Stimulated activated CD4-positive, alpha-beta T cell treated with anti-CD3 and anti-CD28 coated beads, TNF-alpha, amount 100 ng/mL, for 1 hour (primary cell): Measurements from ENCODE around the gene TPRG1.

Source experiments
- DNase-seq, 3 donors: peaks; one replicate each; pipeline ENCODE4 v3.0.0-alpha.2; 2020; ENCODE audit warnings: low read depth in 3 of 3, low spot score in 1 of 3

TPRG1 gene

DNA sequence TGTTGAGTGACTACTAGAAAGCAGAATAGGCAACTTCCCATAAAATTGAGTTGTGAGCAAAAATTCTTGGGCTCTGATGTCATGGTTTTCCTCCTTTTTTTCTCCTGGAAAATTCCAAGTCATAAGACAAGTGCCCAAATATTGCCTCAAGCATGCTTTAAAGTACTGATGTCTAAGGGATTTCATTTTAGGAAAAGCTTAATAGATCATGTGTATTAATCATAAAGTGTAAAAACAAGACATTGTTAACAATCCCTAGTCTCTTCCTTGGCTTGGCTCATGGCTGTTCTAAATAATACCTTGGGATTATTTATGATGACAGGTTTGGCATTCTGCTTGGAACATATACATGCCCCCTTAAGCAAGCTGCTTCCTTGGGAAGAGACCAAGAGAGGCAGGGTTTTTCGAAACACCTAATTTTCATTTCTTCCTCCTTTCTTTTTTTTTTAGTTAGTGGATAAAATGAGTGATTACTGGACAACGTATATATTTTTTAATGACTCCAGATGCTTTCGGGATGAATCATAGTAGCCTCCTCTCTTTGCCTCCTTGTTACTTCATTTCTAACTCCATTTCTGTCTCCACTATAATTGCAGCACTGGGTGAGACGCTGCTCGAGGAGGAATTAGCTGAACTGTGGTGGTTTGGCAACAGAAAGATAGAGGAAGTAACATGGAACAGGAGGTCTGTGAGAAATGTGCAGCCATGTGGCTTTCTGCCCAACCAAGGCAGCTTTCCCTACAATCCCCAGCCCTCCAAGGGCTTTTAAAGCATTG, 104.9 kb downstream of the TPRG1 start:
- no peak for DNase-seq

DNA sequence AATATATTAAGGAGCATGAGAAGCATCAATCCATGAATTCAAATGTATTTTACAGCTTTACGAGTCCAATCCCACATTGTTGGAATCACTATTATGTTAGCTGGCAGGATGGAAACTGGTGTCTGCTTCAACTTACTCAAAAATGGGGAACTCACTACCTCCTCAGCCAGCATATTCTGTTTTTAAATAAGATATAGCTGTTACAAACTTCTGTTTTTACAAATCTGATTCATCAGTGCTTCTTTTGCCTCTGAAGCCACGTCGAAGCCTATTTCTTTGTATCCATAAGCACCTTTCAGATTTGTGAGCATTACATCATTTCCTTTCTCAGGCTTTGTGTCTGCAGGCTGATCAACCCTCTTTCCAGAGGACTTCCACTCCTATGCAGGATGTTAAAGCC, 105.9 kb downstream of the TPRG1 start:
- DNase-seq: no peak

DNA sequence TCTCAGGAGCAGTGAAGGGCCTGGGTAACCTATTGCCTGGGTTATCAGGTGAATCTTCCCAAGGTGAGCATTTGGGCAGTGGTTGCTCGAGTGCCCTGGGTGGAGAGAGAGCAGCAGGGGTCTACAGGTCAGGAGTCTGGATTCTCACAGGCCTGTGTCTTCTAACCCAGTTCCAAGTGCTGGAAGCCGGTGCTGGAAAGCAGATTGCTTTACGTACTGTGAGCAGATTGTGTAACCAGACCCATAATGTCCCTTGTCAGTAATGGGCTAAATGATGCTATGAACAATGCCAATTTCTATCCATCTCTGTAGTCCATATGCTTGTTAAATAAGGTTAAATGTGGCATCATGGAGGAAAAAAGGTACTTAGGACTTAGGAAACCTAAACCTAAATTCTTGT, 106.5 kb downstream of the TPRG1 start:
- DNase-seq: no peak

DNA sequence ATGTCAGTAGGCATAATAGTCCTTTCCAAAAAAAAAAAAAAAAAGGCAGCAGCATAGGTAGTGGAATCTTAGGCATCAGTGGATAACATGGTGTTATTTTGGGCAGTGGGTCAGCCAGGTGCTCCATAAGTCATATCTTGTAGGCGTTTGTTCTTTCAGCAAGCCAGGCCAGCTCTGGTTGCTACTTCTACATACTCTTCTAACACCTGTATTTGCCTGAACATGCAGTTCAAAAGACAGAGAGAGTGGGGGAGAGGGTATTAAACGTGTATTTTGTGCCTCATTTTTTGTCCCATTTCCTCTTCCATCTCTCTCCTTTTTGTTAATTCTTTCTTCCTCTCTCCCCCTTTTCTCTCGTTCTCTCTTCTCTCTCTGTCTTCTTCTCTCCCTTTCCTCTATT, 110.4 kb downstream of the TPRG1 start:
- no peak for DNase-seq

DNA sequence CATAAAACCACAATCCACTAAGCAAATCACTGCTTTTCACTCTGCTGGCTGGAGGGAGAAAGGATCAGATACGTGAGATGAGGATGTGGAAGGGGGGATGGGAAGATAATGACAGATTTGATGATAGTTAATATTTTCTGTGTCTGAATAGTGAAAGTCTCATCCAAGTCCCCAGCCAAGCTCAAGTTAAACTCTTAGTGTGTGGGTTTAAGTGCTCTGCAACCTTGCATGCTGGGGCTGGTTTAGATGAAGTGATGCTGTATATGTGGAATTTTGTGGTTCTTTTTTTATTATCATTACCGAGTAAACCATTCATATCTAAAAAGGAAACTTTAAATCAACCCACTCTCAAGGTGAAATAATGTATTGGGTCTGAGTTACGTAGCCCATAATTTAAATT, 111.0 kb downstream of the TPRG1 start:
- DNase-seq: no peak

DNA sequence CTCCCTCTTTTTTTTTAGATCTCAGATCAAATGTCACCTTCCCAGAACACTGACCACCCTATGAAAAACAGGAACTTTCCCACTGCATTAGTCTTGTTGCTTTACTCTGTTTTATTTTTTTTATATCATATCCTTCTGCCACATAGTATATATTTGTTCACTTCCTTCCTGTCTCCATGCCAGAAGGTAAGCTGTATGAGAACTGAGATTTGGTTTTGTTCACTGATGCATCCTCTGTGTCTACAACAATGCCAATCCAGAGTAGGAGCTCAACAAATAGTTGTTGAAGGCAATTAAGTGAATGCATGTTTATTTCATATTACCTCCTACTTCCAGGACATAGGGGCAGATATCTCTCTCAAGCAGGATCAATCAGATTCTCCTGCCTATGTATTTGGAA, 114.4 kb downstream of the TPRG1 start:
- DNase-seq: no peak

DNA sequence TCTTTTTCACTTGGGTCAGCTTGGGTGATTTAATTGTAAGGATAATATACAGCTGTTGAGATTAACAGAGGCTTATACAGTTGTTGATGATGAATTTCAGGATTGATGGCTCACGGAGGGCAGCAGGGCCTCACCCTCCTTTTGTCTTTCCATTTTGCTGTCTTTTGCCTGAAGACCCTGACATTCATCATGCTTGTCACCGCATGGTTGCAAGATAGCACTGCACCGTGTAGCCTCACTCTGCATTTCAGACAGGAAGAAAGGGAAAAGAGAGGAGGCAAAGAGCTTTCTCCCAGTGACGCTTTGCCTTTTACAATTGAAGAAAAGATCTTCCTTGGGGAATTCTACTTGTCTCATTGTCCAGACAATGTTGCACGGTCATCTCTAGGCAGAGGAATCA, 115.1 kb downstream of the TPRG1 start:
- DNase-seq: no peak

DNA sequence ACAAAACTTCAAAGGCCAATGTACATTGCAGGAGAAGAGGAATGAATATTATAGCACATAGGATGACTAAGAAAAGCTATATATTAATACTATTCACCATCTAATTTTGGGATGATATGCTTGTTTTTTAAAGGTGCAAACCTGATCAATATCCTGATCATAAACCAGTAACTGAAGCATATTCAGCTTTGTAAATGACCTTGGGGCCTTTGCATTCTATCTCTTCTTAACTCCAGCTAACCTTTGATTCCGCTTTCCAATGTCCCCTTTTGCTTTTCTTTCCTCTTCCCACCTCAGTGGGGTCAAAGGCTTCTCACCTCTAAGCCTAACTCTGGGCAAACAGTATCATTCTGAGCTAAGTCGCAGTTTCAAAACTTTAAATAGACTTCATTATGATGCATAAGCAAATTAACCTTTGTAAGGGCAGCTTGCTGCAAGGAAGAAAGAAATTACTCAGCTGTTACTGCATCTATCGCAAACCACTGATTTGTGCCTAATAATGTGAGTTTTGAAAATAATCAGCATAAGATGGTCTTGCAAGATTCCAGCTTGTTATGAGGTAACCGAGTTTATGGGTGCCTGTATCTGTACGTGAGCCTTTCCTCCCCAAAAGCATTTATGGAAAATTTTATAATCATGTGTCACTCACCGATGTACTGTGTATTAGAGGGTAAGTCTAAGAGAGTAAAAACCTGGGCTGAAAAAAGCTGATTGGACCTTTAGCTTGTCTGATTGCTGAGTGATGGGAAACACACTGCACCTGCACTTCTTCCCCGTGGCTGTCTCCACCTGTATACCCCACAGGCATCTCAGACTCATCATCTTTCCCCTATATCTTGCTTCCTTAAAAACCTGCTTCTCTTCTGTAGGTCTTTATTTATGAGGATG, 116.8 kb downstream of the TPRG1 start:
- DNase-seq: no peak

DNA sequence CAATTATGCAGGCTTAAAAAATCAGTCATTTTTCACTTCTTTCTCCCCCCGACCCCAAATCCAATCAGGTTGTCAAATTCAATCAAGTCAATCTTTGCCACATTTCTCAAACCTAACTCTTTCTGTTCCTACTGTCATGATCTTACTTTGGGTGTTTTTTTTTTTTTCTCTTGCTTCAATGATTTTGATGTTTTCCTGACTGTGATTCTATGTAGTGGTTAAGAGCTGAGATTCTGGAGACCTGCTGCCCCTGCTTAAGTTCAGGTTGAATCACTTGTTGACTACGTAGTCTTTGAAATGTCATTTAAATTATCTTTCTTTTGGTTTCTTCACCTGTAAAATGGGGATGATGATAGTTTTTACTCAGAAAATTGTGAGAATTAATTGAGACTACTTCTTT, 117.5 kb downstream of the TPRG1 start:
- no peak for DNase-seq

DNA sequence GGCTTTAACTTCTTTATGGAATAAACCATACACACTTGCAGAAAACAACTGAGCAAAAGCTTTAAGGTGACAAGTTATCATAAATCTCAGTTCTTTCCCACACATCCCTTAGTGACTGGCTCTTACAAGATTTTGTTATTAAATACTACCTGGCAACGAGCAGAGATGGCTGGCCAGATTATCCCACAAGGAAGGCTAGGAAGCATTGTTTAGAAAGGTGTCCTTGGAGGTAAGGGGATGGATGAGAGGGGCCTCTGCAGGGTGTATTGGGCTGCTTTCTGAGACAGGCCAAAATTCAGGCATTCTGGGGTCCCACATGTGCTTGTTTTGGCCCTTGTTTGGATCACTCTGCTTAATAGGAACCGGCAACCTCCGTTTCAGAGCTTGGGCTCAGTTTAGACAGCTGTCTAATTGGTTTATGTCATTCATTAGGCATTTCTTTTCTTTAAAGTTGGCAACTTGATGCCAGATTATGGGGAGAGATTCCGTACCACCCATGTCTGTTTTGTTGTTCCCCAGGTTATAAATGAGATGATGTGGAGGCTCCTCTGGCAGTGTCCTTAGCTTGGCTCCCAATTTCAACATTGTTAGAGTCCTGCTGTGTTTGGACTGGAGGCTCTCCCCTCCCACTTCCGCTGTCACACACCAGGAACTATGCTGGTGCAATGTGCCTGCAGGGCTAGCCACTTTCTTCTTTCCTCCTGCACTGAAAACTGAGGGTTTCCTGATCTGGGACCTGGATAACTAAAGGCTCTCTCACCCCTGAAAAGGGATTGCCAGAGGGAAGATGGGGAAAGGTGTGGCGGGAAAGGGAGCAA, 121.1 kb downstream of the TPRG1 start:
- DNase-seq: no peak

DNA sequence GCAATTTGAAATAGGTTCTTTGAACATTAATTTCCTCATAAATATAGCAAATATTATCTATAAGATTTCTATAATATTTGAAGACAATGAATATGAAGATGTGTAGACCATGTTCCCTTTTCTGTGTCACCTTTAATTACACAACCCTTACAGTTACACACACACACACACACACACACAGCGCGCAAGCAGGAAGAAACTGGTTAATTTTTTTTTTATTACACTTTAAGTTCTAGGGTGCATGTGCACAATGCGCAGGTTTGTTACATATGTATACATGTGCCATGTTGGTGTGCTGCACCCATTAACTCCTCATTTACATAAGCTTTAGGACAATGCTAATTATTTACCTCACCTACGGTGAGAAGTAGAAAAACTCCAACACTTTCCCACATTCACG, 122.9 kb downstream of the TPRG1 start:
- no peak for DNase-seq

DNA sequence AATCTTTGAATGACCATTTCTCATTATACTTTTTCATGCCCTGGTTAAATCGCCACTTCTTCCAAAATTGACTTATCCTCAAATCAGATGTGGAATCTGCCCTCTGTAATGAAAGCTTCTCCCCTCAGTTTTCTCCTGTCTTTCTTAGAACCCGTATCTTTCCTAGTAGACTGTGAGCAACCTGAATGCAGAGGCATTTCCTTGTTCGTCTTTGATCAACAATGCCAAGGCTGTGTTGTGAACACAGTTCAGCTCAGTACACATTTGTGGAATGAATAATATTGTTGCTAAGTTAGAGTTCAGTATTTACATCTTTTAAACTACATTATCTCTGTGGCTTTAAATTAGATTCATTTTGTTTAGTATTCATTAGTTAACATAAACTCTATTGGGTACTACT, 123.3 kb downstream of the TPRG1 start:
- no peak for DNase-seq

DNA sequence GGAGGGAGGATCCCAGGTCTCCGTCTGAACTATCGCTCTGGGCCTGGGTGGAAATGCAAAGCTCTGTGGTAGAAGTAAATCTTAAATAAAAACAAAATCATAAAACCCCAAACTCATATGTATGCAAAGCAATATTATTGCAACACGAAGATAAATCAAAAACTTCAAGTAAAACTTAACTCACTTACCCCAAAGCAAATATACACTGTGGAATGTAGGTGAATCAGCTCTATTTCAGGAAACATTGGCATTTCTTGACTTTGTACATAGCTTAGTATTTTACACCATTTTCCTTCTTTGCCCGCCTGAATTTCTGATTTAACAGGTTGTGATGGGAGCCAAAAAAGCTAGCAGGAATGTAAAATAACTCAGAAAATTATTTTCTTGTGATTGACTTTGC, 126.2 kb downstream of the TPRG1 start:
- no peak for DNase-seq

DNA sequence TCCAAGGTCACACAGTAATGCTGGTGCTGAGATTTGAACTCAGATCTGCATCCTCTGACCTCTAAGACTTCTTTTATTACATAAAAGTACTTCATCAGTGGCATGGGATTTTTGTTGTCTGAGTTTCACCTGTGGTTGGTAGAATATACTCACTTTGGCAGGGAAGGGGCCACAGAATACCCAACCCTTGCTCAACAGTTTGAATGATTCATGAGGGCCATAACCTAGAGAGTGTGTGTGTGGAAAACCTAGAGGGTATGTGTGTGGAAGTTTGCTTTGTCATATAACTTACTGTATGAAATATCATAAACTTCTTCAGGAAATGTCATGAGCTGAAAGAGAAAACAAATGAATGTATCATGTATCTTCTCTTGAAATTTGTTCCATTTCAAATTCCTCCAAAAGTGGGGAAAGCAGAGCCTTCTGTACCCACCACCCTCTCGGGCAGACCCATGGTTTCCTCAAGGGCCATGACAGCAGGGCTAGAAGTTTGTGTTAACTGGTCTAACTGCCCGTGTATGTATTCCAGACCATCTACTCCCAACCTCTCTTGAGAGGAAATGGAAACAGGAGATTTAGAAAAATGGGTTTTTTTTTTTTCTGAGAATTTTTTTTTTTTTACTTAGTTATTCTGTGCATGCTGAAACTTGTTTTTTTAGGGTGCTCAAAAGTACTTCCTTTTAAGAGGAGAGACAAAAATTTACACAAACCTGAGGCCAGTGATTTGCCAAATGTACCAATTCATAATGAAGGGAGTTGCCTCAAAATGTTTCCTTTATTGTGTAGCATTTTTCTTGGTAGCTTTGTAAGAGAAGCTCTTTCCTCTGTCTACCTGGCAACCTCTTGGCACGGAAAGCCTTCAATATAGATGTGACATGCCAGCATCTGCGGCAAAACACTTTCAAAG, 127.0 kb downstream of the TPRG1 start:
- DNase-seq: no peak

DNA sequence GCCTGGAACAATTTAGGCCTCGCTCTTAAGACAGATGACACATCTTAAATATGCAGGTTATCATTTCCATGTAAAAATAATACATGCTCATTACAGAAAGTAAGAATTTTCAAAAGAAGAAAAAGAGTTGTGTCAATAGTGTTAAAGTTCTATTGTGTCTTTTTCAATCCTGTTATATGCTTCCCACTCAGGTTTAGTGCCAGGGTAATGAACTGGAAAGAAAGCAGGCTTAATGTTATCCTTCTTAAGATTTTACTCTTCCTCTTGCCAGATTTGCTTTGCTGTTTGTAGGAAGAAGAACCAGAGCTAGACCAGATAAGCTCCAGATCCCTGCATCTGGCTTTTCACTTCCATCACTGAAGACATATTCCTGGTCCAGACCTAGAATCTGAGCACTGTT, 128.6 kb downstream of the TPRG1 start:
- no peak for DNase-seq

DNA sequence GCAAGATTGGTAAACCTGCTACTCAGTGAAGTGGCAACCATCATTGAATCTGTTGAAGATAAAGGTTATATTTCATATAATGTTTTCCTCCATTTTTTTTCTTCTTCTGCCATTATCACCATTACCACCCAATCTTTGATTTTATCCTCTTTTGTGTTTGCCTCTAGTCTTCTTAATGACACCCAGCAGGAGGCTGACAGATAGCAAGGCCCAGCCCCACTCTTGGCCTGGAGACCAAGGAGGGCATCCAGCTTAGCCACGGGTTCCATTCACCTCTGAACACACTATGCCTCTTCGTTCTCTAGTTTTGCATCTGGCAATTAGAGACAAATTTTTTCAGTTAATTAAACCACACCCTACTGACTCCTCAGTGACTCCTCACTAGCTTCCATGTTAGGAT, 129.7 kb downstream of the TPRG1 start:
- no peak for DNase-seq

DNA sequence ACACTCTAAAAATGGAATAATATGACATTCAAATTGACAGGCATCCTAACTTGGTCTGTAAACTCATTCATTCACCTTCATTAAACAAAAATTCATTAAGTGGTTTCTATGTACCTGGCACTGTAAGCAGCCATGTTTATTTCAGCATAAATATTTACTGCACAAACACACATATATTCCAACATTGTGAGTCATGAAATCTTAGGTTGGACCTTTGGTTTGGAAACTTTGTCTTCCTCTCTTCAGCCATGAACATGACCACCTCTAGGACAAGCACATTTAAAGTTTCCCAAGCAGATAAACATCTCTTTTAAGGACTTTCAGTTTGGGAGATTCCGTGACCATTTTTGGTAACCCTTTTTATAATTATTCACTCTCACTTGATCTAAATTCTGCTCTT, 131.8 kb downstream of the TPRG1 start:
- no peak for DNase-seq

DNA sequence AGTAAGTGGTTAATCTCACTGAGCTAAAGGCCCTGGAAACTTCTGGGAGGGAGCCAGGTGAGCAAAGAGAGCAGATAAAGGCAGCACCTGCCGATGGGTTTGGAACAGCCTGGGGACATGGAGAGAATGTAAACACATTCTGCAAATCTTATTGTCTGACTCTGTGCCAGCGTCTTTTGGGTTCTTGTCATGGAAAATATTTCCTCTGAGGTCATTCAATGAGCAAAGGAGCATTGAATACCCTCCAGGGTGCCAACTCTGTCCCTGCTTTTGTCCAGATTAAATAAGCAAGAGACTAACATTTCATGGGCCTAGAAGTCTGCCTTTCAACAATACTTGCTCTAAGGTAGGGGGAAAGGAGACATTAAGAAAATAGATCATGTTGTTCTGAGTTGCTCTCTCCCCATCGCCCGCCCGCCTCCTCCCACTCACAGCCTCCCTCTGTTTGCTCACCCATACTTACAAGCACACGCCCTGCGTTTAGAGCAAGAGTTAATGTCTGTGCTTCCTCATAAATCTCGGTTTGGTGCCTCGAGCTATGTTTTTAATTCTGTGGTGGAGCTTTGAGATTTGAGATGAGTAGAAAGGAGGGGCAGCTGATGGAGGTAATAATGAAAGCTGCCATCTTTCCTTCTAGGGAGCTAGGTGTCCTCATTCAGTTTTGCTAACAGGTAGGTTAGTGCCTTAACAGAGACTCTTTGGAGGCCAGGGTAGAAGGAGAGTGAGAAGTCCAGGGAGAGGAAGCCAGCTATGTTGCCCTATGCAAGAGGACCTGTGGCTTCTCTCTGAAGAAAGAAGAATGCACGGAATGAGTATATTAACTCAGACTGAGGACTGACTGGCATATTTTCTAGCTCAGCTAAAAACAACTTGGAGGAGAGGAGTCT, 132.9 kb downstream of the TPRG1 start:
- DNase-seq: no peak

DNA sequence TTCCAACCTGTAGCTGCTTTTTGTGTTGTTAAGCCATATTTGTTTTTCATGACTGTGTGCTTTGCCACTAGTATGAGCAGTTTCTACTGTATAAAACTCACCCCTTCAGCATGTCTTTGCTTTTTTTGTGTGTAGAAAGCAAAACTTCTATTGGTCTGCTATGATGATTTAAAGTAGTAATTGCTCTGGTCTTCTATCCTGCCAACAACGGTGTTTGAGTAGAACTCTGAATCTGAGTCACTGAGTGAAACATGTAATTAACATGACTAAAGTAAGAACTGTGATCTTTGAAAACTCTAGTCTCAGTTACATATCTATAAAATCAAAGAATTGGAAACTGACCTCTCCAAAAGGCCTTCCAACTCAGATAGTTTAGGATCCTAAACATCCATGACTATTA, 133.6 kb downstream of the TPRG1 start:
- DNase-seq: no peak

DNA sequence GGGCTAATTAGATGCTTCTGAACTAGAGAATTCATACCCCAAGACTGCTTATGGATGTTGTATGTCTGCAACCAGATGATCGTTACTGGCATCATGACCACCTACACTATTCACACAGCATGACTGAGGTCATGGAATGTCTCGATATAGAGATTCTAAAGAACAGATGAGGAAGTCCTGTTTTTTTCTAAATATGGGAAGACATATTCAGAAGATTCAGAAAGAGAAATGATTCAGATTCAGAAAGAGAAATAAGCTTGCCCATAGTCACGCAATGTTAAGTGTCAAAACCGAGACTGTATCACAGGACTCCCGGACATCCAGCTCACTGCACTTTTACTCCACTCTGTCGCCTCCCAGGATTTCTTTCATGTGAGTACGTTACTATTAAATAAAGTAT, 136.2 kb downstream of the TPRG1 start:
- DNase-seq: no peak
